ENCODE measurements around the gene MTRF1L. TPM values are rescaled to one million over a fixed set of nuclear protein-coding genes. Genes with fewer than 3 reads are reported as not detected.

MTRF1L gene
- total and polyA plus RNA-seq, 4 experiments from 2014 or later, result 5.1 to 18.3 (median 12.0) TPM

GRCh38 chr6:152981989-152982903 is 20.3 kb downstream of the MTRF1L start:
- Mint-ChIP-seq H3K27me3 (no peaks in the 10 kb centered on the region), H3K9me3 (peaks cover 0 to 3% (median 0%) of the 10 kb centered on the region in 8 donors), H3K27ac (peak overlapping the region in 2 of 7 donors; percentile 29 to 97), H3K36me3 (peaks cover 0 to 17% of the 10 kb centered on the region in 2 donors), H3K4me1 (peaks cover 35 to 72% (median 47%) of the 10 kb centered on the region in 4 donors), H3K4me3 (peak overlapping the region; percentile 96 to 99 (median 98))
- H3K27me3 ChIP-seq (ENCODE audit: insufficient read depth, low read length), result no peaks in the 10 kb centered on the region
- ChIA-PET POLR2A (ENCODE audit: partially characterized antibody) (interaction anchor here (0.8 to 2.2 kb wide), 5 partner anchors 9 to 1530 kb away, joined by 3 to 17 read pairs (median 5); partner anchors contain the start of genes MTRF1L and RMND1), CTCF (ENCODE audit: partially characterized antibody) (interaction anchor here (1.4 kb wide), 1 partner anchor 19 kb away, joined by 8 read pairs; no protein-coding TSS in a partner anchor)
- no peak overlapping the region for H3K27ac ChIP-seq (ENCODE audit: low read depth, low read length)
- DNase-seq, result peak in 1 of 5 donors; percentile 50
- peak overlapping the region in 1 of 2 donors; percentile 64 for H3K4me3 ChIP-seq (ENCODE audit: low read length in 2 of 2)
- H3K36me3 ChIP-seq (ENCODE audit: insufficient read depth, low read length), result no peaks in the 10 kb centered on the region
- intact Hi-C loops (cut with micrococcal nuclease), result loop anchor here (2.0 to 5.0 kb wide), 5 partner anchors 21 to 1591 kb away; partner anchors contain the start of genes MTRF1L, RMND1 and ZBTB2
- H3K9me3 ChIP-seq (ENCODE audit: control insufficient read depth in 1 of 2, low read length in 2 of 2), result no peaks in the 10 kb centered on the region
- H3K4me1 ChIP-seq (ENCODE audit: insufficient read depth, low read length), result peaks cover 43% of the 10 kb centered on the region

- POLR2A ChIA-PET (ENCODE audit: partially characterized antibody), result no interaction called here
- Mint-ChIP-seq H3K9me3 (peaks cover 0 to 3% (median 0%) of the 10 kb centered on the region in 8 donors), H3K4me3 (peak overlapping the region in 6 of 8 donors; percentile 1 to 37 (median 26)), H3K27ac (no peak overlapping the region), H3K4me1 (peaks cover 32 to 75% (median 48%) of the 10 kb centered on the region in 4 donors), H3K36me3 (peaks cover 5 to 18% of the 10 kb centered on the region in 2 donors), H3K27me3 (no peaks in the 10 kb centered on the region)
- Histone ChIP-seq H3K9me3 (ENCODE audit: control insufficient read depth in 1 of 2, low read length in 2 of 2) (no peaks in the 10 kb centered on the region), H3K4me3 (ENCODE audit: low read length in 2 of 2) (no peak overlapping the region), H3K27ac (ENCODE audit: low read depth, low read length) (no peak overlapping the region), H3K4me1 (ENCODE audit: insufficient read depth, low read length) (peaks cover 52% of the 10 kb centered on the region), H3K27me3 (ENCODE audit: insufficient read depth, low read length) (no peaks in the 10 kb centered on the region), H3K36me3 (ENCODE audit: insufficient read depth, low read length) (no peaks in the 10 kb centered on the region)
- intact Hi-C loops (cut with micrococcal nuclease), result loop anchor here (5.0 kb wide), 1 partner anchor 679 kb away; no protein-coding TSS in a partner anchor
- CTCF ChIA-PET (ENCODE audit: partially characterized antibody), result no interaction called here
- DNase-seq, result no peak
Observed at GRCh38 chr6:152981219-152981618, 21.3 kb downstream of the MTRF1L start.

GRCh38 chr6:152980656-152981055 is 21.9 kb downstream of the MTRF1L start:
- Histone ChIP-seq H3K27ac (ENCODE audit: low read depth, low read length) (no peak overlapping the region), H3K4me3 (ENCODE audit: low read length in 2 of 2) (no peak overlapping the region), H3K9me3 (ENCODE audit: control insufficient read depth in 1 of 2, low read length in 2 of 2) (no peaks in the 10 kb centered on the region), H3K27me3 (ENCODE audit: insufficient read depth, low read length) (no peaks in the 10 kb centered on the region), H3K36me3 (ENCODE audit: insufficient read depth, low read length) (no peaks in the 10 kb centered on the region), H3K4me1 (ENCODE audit: insufficient read depth, low read length) (peaks cover 55% of the 10 kb centered on the region)
- peaks cover 0 to 3% (median 0%) of the 10 kb centered on the region in 8 donors for H3K9me3 Mint-ChIP-seq
- CTCF ChIA-PET (ENCODE audit: partially characterized antibody), result interaction anchor here (1.6 kb wide), 1 partner anchor 26 kb away, joined by 5 read pairs; no protein-coding TSS in a partner anchor
- peaks cover 36 to 78% (median 48%) of the 10 kb centered on the region in 4 donors for H3K4me1 Mint-ChIP-seq
- H3K27me3 Mint-ChIP-seq, result no peaks in the 10 kb centered on the region
- no peak overlapping the region for H3K27ac Mint-ChIP-seq
- H3K4me3 Mint-ChIP-seq, result peak overlapping the region in 5 of 8 donors; percentile 3 to 49 (median 26)
- no peak for DNase-seq
- H3K36me3 Mint-ChIP-seq, result peaks cover 5 to 18% of the 10 kb centered on the region in 2 donors
- POLR2A ChIA-PET (ENCODE audit: partially characterized antibody), result no interaction called here
- intact Hi-C loops (cut with micrococcal nuclease), result loop anchor here (5.0 kb wide), 1 partner anchor 678 kb away; no protein-coding TSS in a partner anchor

GRCh38 chr6:152979116-152979515 is 23.4 kb downstream of the MTRF1L start:
- POLR2A ChIA-PET (ENCODE audit: partially characterized antibody), result no interaction called here
- H3K4me3 Mint-ChIP-seq, result no peak overlapping the region
- CTCF ChIA-PET (ENCODE audit: partially characterized antibody), result no interaction called here

GRCh38 chr6:152978058-152978457 is 24.5 kb downstream of the MTRF1L start:
- H3K4me3 ChIP-seq (ENCODE audit: low read length in 2 of 2), result no peak overlapping the region
- H3K27ac ChIP-seq (ENCODE audit: low read depth, low read length), result no peak overlapping the region
- Mint-ChIP-seq H3K27me3 (no peaks in the 10 kb centered on the region), H3K27ac (no peak overlapping the region), H3K9me3 (peaks cover 0 to 4% (median 0%) of the 10 kb centered on the region in 8 donors), H3K4me3 (peak overlapping the region in 1 of 8 donors; percentile 26), H3K4me1 (peaks cover 34 to 66% (median 45%) of the 10 kb centered on the region in 4 donors), H3K36me3 (peaks cover 17 to 27% of the 10 kb centered on the region in 2 donors)
- no peaks in the 10 kb centered on the region for H3K9me3 ChIP-seq (ENCODE audit: control insufficient read depth in 1 of 2, low read length in 2 of 2)
- intact Hi-C loops (cut with micrococcal nuclease), result no loop called here
- H3K36me3 ChIP-seq (ENCODE audit: insufficient read depth, low read length), result peaks cover 7% of the 10 kb centered on the region
- no peak for DNase-seq
- POLR2A ChIA-PET (ENCODE audit: partially characterized antibody), result no interaction called here
- no peaks in the 10 kb centered on the region for H3K27me3 ChIP-seq (ENCODE audit: insufficient read depth, low read length)
- CTCF ChIA-PET (ENCODE audit: partially characterized antibody), result interaction anchor here (1.0 to 2.1 kb wide), 3 partner anchors 24 to 47 kb away, joined by 3 to 6 read pairs (median 4); no protein-coding TSS in a partner anchor
- H3K4me1 ChIP-seq (ENCODE audit: insufficient read depth, low read length), result peaks cover 56% of the 10 kb centered on the region

More at GRCh38 chr6:152979116-152979515, 23.4 kb downstream of the MTRF1L start:
- Histone ChIP-seq H3K4me1 (ENCODE audit: insufficient read depth, low read length) (peaks cover 54% of the 10 kb centered on the region), H3K36me3 (ENCODE audit: insufficient read depth, low read length) (peaks cover 5% of the 10 kb centered on the region), H3K27me3 (ENCODE audit: insufficient read depth, low read length) (no peaks in the 10 kb centered on the region), H3K27ac (ENCODE audit: low read depth, low read length) (no peak overlapping the region), H3K9me3 (ENCODE audit: control insufficient read depth in 1 of 2, low read length in 2 of 2) (no peaks in the 10 kb centered on the region), H3K4me3 (ENCODE audit: low read length in 2 of 2) (no peak overlapping the region)
- intact Hi-C loops (cut with micrococcal nuclease), result no loop called here
- H3K4me1 Mint-ChIP-seq, result peaks cover 34 to 76% (median 45%) of the 10 kb centered on the region in 4 donors
- no peaks in the 10 kb centered on the region for H3K27me3 Mint-ChIP-seq
- H3K9me3 Mint-ChIP-seq, result peaks cover 0 to 7% (median 0%) of the 10 kb centered on the region in 8 donors
- DNase-seq, result no peak
- H3K27ac Mint-ChIP-seq, result no peak overlapping the region
- peaks cover 13 to 28% of the 10 kb centered on the region in 2 donors for H3K36me3 Mint-ChIP-seq

GRCh38 chr6:152977556-152977955 is 25.0 kb downstream of the MTRF1L start:
- no peak overlapping the region for H3K4me3 ChIP-seq (ENCODE audit: low read length in 2 of 2)
- ChIA-PET CTCF (ENCODE audit: partially characterized antibody) (interaction anchor here (1.0 to 2.1 kb wide), 3 partner anchors 23 to 48 kb away, joined by 3 to 6 read pairs (median 4); no protein-coding TSS in a partner anchor), POLR2A (ENCODE audit: partially characterized antibody) (no interaction called here)
- H3K36me3 ChIP-seq (ENCODE audit: insufficient read depth, low read length), result peaks cover 12% of the 10 kb centered on the region
- Mint-ChIP-seq H3K9me3 (peaks cover 0 to 4% (median 0%) of the 10 kb centered on the region in 8 donors), H3K4me1 (peaks cover 34 to 62% (median 45%) of the 10 kb centered on the region in 4 donors), H3K27ac (no peak overlapping the region), H3K27me3 (no peaks in the 10 kb centered on the region), H3K4me3 (peak overlapping the region in 1 of 8 donors; percentile 26), H3K36me3 (peaks cover 21 to 32% of the 10 kb centered on the region in 2 donors)
- no peaks in the 10 kb centered on the region for H3K27me3 ChIP-seq (ENCODE audit: insufficient read depth, low read length)
- intact Hi-C loops (cut with micrococcal nuclease), result no loop called here
- DNase-seq, result no peak
- peaks cover 56% of the 10 kb centered on the region for H3K4me1 ChIP-seq (ENCODE audit: insufficient read depth, low read length)
- H3K9me3 ChIP-seq (ENCODE audit: control insufficient read depth in 1 of 2, low read length in 2 of 2), result no peaks in the 10 kb centered on the region
- H3K27ac ChIP-seq (ENCODE audit: low read depth, low read length), result no peak overlapping the region

All from CD4-positive, alpha-beta memory T cell (primary cell).